Heart left ventricle (tissue), 13 donors: Measurements from ENCODE around the gene PFN4.

Experiments used
- CTCF ChIP-seq, 12 donors: fragments of 200-600 bp; sonication (generic) in 4 of 12; IDR thresholded peaks; one replicate each; pipeline versions ENCODE4 v1.5.0 to v1.8.0; 2018 to 2022; ENCODE audit warnings: antibody characterized with exemption in 12 of 12, mild to moderate bottlenecking in 5 of 12
- POLR2A ChIP-seq, 2 donors: fragments of 450-650 bp; IDR thresholded peaks; one replicate each; pipeline ENCODE4 v1.6.1; 2017; ENCODE audit warnings: antibody characterized with exemption in 2 of 2, mild to moderate bottlenecking in 2 of 2, moderate library complexity in 2 of 2
- donor health status: ischemic (EF 13 %, LVEDD 7.1; RV severe dilation, severe dysfunction).
- donor health status: DM: no; HTN: yes; CAD: no.
- donor health status: DM: no; HTN: no; CAD: no.
- donor health status: ischemic (EF 25% LVEDD 6.9; RV normal size, moderate dysfunction).
- donor health status: ischemic (EF 25% LVEDD 5.7; RV mildly dilated, moderate dysfunction).
- donor health status: ischemic (EF 35%, LVEDD 5.7; RV mildly dilated, moderate dysfunction).
- donor health status: nonischemic (EF 11% LVEDD 7.7; RV severe dilation, severe dysfunction).
- donor health status: DM: yes; HTN: yes; CAD: no.
- donor health status: PGD.
- donor health status: ischemic (EF 29% LVEDD 5.4; RV normal size, mild dysfunction).
- donor health status: nonischemic (EF 23%, LVEDD 6.1; RV moderate dilation, normal function).

GRCh38 chr2:24147364-24147763, 24.2 kb upstream of the PFN4 start:
- TF ChIP-seq CTCF (IDR thresholded peaks at IDR 0.05) = no peak
- TF ChIP-seq POLR2A (IDR thresholded peaks at IDR 0.05) = no peak
